SU-DHL-6 (cell line): Measurements from ENCODE around the gene BCL6.

Source experiments
- H2AFZ ChIP-seq: fragments of 200-600 bp; sonication (generic); 2 replicates; pipeline ENCODE4 v1.6.1; 2014; ENCODE audit warnings: low read depth, mild to moderate bottlenecking, moderate library complexity, mixed read lengths, antibody characterized with exemption, low read length; ENCODE audit not compliant: severe bottlenecking
- H3F3A ChIP-seq: fragments of 200-600 bp; shearing (Covaris generic); 2 replicates; pipeline ENCODE4 v1.6.0; 2016; ENCODE audit warnings: antibody characterized with exemption, mild to moderate bottlenecking; ENCODE audit not compliant: insufficient read depth
- H3K27ac ChIP-seq: fragments of 200-600 bp; sonication (generic); 2 replicates; pipeline ENCODE4 v1.5.1; 2016; ENCODE audit warnings: low read depth, mild to moderate bottlenecking, low read length, moderate library complexity, mixed read lengths
- H3K27me3 ChIP-seq: fragments of 200-600 bp; sonication (generic), shearing (Covaris generic); 2 replicates; pipeline ENCODE4 v1.6.0; 2014; ENCODE audit warnings: mild to moderate bottlenecking, low read length
- H3K36me3 ChIP-seq: fragments of 200-600 bp; sonication (generic); 2 replicates; pipeline ENCODE4 v1.6.1; 2014; ENCODE audit warnings: mild to moderate bottlenecking, low read length, mixed read lengths
- H3K4me2 ChIP-seq: fragments of 300-600, 200-600 bp; shearing (Covaris generic), sonication (generic); 2 replicates; pipeline ENCODE4 v1.6.0; 2014; ENCODE audit warnings: low read length, low read depth, mild to moderate bottlenecking; ENCODE audit not compliant: poor library complexity, severe bottlenecking
- H3K4me3 ChIP-seq: fragments of 200-600 bp; sonication (generic); 2 replicates; pipeline ENCODE4 v1.5.1; 2014; ENCODE audit warnings: antibody characterized with exemption, low read length, mild to moderate bottlenecking, mixed read lengths; ENCODE audit not compliant: insufficient read depth, poor library complexity, severe bottlenecking
- H3K79me2 ChIP-seq: fragments of 200-600 bp; sonication (generic); 2 replicates; pipeline ENCODE4 v1.6.1; 2014; ENCODE audit warnings: mild to moderate bottlenecking, low read length, moderate library complexity; ENCODE audit not compliant: insufficient read depth
- H3K9ac ChIP-seq: fragments of 200-600 bp; sonication (generic); 2 replicates; pipeline ENCODE4 v1.7.0; 2014; ENCODE audit warnings: mild to moderate bottlenecking, low read length
- H3K9me2 ChIP-seq: fragments of 200-600 bp; sonication (generic); replicated peaks from 2 replicates; pipeline ENCODE4 v1.6.1; 2014; ENCODE audit warnings: low read length; ENCODE audit not compliant: insufficient read depth
- H3K9me3 ChIP-seq: fragments of 200-600 bp; sonication (generic); 2 replicates; pipeline ENCODE4 v1.6.1; 2014; ENCODE audit warnings: low read length, mixed read lengths; ENCODE audit not compliant: insufficient read depth
- H4K20me1 ChIP-seq: fragments of 200-600 bp; sonication (generic); 2 replicates; pipeline ENCODE4 v1.6.1; 2014; ENCODE audit warnings: low read depth, mild to moderate bottlenecking, antibody characterized with exemption, low read length, moderate library complexity, mixed read lengths
- CTCF ChIP-seq: fragments of 200-600 bp; sonication (generic); IDR thresholded peaks from one replicate; pipeline ENCODE4 v1.5.1; 2017; ENCODE audit warnings: antibody characterized with exemption, mild to moderate bottlenecking, low read length, moderate library complexity; ENCODE audit not compliant: insufficient read depth, poor library complexity, severe bottlenecking
- EZH2phosphoT487 ChIP-seq: fragments of 200-600 bp; sonication (generic), shearing (Covaris generic); conservative IDR thresholded peaks from 2 replicates; pipeline ENCODE4 v1.6.1; 2018; ENCODE audit warnings: mild to moderate bottlenecking, antibody characterized with exemption, low read length, moderate library complexity, mixed read lengths

The BCL6 gene

GRCh38 chr3:187767266-187768012 is 22.2 kb upstream of the BCL6 start:
- Histone ChIP-seq H3K9ac (no peak overlapping the region), H2AFZ (no peak overlapping the region), H3K4me3 (no peak overlapping the region), H4K20me1 (no peaks in the 10 kb centered on the region), H3K9me3 (no peaks in the 10 kb centered on the region), H3K36me3 (no peaks in the 10 kb centered on the region), H3K4me2 (no peak overlapping the region), H3K79me2 (no peaks in the 10 kb centered on the region), H3K27ac (no peak overlapping the region), H3K27me3 (no peaks in the 10 kb centered on the region), H3F3A (peaks cover under 1% of the 10 kb centered on the region; the same call in 1 of the 2 replicates), H3K9me2 (no peaks in the 10 kb centered on the region)
- TF ChIP-seq EZH2phosphoT487 = no peak
- no peak for TF ChIP-seq CTCF

DNA sequence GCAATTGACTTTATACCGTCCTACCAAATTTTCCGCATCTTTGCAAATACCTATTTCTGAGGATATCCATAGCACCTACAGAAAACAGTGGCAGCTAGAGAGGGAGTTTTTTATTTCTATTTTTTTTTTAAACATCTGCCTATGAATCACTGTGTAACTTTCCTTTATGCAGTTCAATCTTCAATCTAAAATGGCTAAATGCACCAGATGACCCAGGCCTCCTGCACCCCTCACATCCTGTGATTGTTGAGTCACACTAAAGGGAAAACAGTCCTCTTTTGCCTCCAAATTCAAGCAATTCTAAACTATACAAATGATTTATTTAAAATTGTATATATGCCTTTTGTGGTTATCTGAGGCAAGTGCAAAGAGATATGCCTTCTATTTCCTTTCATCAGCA is 20.1 kb upstream of the BCL6 start:
- no peaks in the 10 kb centered on the region for H3F3A ChIP-seq
- no peak overlapping the region for H3K4me3 ChIP-seq
- no peaks in the 10 kb centered on the region for H3K27me3 ChIP-seq
- H3K9ac ChIP-seq = no peak overlapping the region
- no peaks in the 10 kb centered on the region for H3K36me3 ChIP-seq
- H3K9me2 ChIP-seq = no peaks in the 10 kb centered on the region
- H3K9me3 ChIP-seq = no peaks in the 10 kb centered on the region
- H3K4me2 ChIP-seq = no peak overlapping the region
- no peak overlapping the region for H3K27ac ChIP-seq
- TF ChIP-seq CTCF (no peak), EZH2phosphoT487 (no peak)
- no peaks in the 10 kb centered on the region for H4K20me1 ChIP-seq
- H2AFZ ChIP-seq = no peak overlapping the region
- H3K79me2 ChIP-seq = no peaks in the 10 kb centered on the region

DNA sequence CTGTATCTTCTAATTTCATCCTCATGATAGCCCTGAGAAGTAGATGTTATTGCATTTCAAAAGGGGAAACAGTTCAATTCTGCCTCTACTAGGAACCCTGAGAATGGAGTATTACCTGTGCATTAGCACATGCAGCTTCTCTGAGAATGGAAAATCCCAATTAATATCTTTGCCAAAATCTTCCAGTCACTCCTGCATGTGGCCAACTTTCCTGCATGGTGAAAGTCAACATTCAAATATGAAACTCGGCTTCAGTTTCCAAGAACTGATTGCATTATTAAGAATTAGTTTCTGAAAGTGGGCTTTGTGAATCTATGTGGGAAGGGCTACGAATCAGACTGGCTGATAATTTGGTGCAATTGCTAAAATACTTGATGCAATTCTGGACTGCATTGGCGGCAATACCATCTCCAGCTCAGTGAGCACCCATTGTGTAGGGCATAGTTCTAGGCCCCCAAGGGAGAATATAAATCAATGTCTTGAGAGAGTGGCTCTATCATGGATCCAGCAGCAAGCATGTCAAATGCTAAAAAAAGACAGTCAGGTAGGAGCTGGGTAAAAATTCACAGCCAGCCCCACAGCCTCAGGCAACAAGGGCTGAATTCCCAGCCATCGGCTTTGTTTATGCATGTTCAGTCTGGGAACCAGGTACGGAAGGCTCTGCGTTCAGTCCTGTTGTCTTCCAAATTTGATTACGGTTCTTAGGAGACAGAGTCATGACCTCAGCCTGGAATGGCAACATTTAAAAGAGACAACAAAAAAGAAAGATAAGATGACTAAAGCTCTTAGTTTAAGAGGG is 18.8 kb upstream of the BCL6 start:
- Histone ChIP-seq H3K36me3 (no peaks in the 10 kb centered on the region), H4K20me1 (no peaks in the 10 kb centered on the region), H3K4me3 (no peak overlapping the region), H3K9me3 (no peaks in the 10 kb centered on the region), H3K4me2 (no peak overlapping the region), H2AFZ (no peak overlapping the region), H3F3A (no peaks in the 10 kb centered on the region), H3K27me3 (no peaks in the 10 kb centered on the region), H3K27ac (no peak overlapping the region), H3K9me2 (no peaks in the 10 kb centered on the region), H3K9ac (no peak overlapping the region), H3K79me2 (no peaks in the 10 kb centered on the region)
- TF ChIP-seq EZH2phosphoT487 (no peak), CTCF (no peak)
